PC-9 (cell line): ENCODE data around the gene CDH11.

Source experiments
- CTCF ChIP-seq: fragments of 200-600 bp; sonication (generic); conservative IDR thresholded peaks from 2 replicates; pipeline ENCODE4 v1.6.1; 2017; ENCODE audit warnings: mixed run types, antibody characterized with exemption, mild to moderate bottlenecking, moderate library complexity
- EZH2 ChIP-seq: fragments of 200-600 bp; sonication (generic); IDR thresholded peaks from 2 replicates; pipeline ENCODE4 v1.8.0; 2017; ENCODE audit warnings: antibody characterized with exemption, low read depth

- TF ChIP-seq CTCF (no peak), EZH2 (no peak)
Observed at GRCh38 chr16:64925166-64925565, 196.7 kb downstream of the CDH11 start.
